Peyer's patch (tissue), 4 donors: Measurements from ENCODE around the gene FNBP1. TPM values are rescaled to one million over a fixed set of nuclear protein-coding genes. Genes with fewer than 3 reads are reported as not detected.

Experiments used
- DNase-seq, 3 donors: peaks; one replicate each; pipeline ENCODE4 v3.0.0-alpha.2; 2017 to 2019
- H3K27ac ChIP-seq, 4 donors: fragments of 200-600 bp; sonication (generic); one replicate each; pipeline ENCODE4 v1.5.1; 2016 to 2019
- H3K27me3 ChIP-seq, 2 donors: fragments of 200-600 bp; sonication (generic); one replicate each; pipeline ENCODE4 v1.5.1; 2019
- H3K36me3 ChIP-seq, 3 donors: fragments of 200-600 bp; sonication (generic); one replicate each; pipeline ENCODE4 v1.5.1; 2016 to 2019
- H3K4me1 ChIP-seq, 4 donors: fragments of 200-600 bp; sonication (generic); one replicate each; pipeline ENCODE4 v1.5.1; 2016 to 2019
- H3K4me3 ChIP-seq, 4 donors: fragments of 200-600 bp; sonication (generic); 1 replicate in 3 of 4; 2 replicates in 1 of 4; pipeline ENCODE4 v1.5.1; 2016 to 2019; ENCODE audit warnings: mild to moderate bottlenecking in 1 of 4
- H3K9me3 ChIP-seq, 4 donors: fragments of 200-600 bp; sonication (generic); one replicate each; pipeline ENCODE4 v1.5.1; 2016 to 2019; ENCODE audit warnings: mild to moderate bottlenecking in 1 of 4
- CTCF ChIP-seq, 6 experiments: fragments of 450-650 bp in 4 of 6; fragments of 200-600 bp in 2 of 6; sonication (generic) in 1 of 6; IDR thresholded peaks; one replicate each; pipeline ENCODE4 v1.5.1; 2017 to 2019; ENCODE audit warnings: antibody characterized with exemption in 6 of 6, mild to moderate bottlenecking in 3 of 6, moderate library complexity in 1 of 6
- POLR2A ChIP-seq, 2 donors: fragments of 450-650 bp; IDR thresholded peaks; one replicate each; pipeline ENCODE4 v1.5.1; 2017; ENCODE audit warnings: antibody characterized with exemption in 2 of 2, mild to moderate bottlenecking in 2 of 2, moderate library complexity in 2 of 2
- total RNA-seq, 4 donors: library from RNA; depleted of rRNA; stranded (reverse); fragments of >200 nt; gene quantifications; one replicate each; pipeline ENCODE4 v1.1.0, GENCODE V29; 2016

The FNBP1 gene
- total RNA-seq, 4 donors from 2014 or later = 9.8 to 163 (median 22.2) TPM

GRCh38 chr9:129885018-129885669 lies 157.8 kb downstream of the FNBP1 start:
- DNase-seq = peak in 2 of 3 donors; percentile 61 to 80
- peaks cover 8 to 42% (median 26%) of the 10 kb centered on the region in 4 donors for H3K4me1 ChIP-seq
- TF ChIP-seq CTCF (IDR thresholded peaks at IDR 0.05) (peak in 5 of 6 experiments; percentile 25 to 49 (median 27)), POLR2A (IDR thresholded peaks at IDR 0.05) (no peak)

GRCh38 chr9:129884220-129885017 lies 158.6 kb downstream of the FNBP1 start:
- H3K27ac ChIP-seq = peak overlapping the region; percentile 79 to 91 (median 84)
- peak; percentile 94 to 98 (median 96) for DNase-seq
- TF ChIP-seq POLR2A (IDR thresholded peaks at IDR 0.05) = peak in 1 of 2 donors; percentile 48
- TF ChIP-seq CTCF (IDR thresholded peaks at IDR 0.05) = no peak
- peaks cover 8 to 36% (median 22%) of the 10 kb centered on the region in 4 donors for H3K4me1 ChIP-seq
- H3K4me3 ChIP-seq = peak overlapping the region; percentile 36 to 53 (median 41)
- H3K27me3 ChIP-seq = no peaks in the 10 kb centered on the region
- H3K36me3 ChIP-seq = peaks cover 0 to 19% (median 0%) of the 10 kb centered on the region in 3 donors
- H3K9me3 ChIP-seq = no peaks in the 10 kb centered on the region

More at GRCh38 chr9:129885018-129885669, 157.8 kb downstream of the FNBP1 start:
- H3K27me3 ChIP-seq = no peaks in the 10 kb centered on the region
- H3K27ac ChIP-seq = peak overlapping the region; percentile 79 to 91 (median 84)
- peaks cover 0 to 16% (median 0%) of the 10 kb centered on the region in 3 donors for H3K36me3 ChIP-seq
- H3K9me3 ChIP-seq = no peaks in the 10 kb centered on the region
- peak overlapping the region; percentile 36 to 53 (median 41) for H3K4me3 ChIP-seq

GRCh38 chr9:129881547-129882324 lies 161.3 kb downstream of the FNBP1 start:
- no peak for DNase-seq
- TF ChIP-seq CTCF (IDR thresholded peaks at IDR 0.05) = no peak
- TF ChIP-seq POLR2A (IDR thresholded peaks at IDR 0.05) = no peak
- no peaks in the 10 kb centered on the region for H3K27me3 ChIP-seq

GRCh38 chr9:129880654-129881546 lies 162.1 kb downstream of the FNBP1 start:
- TF ChIP-seq POLR2A (IDR thresholded peaks at IDR 0.05) (no peak), CTCF (IDR thresholded peaks at IDR 0.05) (no peak)

More at GRCh38 chr9:129881547-129882324, 161.3 kb downstream of the FNBP1 start:
- Histone ChIP-seq H3K36me3 (peaks cover 0 to 24% (median 0%) of the 10 kb centered on the region in 3 donors), H3K4me3 (no peak overlapping the region), H3K4me1 (peaks cover 8 to 32% (median 15%) of the 10 kb centered on the region in 4 donors), H3K27ac (peak overlapping the region in 1 of 4 donors; percentile 58), H3K9me3 (no peaks in the 10 kb centered on the region)

More at GRCh38 chr9:129880654-129881546, 162.1 kb downstream of the FNBP1 start:
- Histone ChIP-seq H3K4me3 (no peak overlapping the region), H3K4me1 (peaks cover 8 to 24% (median 11%) of the 10 kb centered on the region in 4 donors), H3K27ac (peak overlapping the region in 1 of 4 donors; percentile 58), H3K36me3 (peaks cover 0 to 32% (median 0%) of the 10 kb centered on the region in 3 donors), H3K9me3 (no peaks in the 10 kb centered on the region), H3K27me3 (no peaks in the 10 kb centered on the region)
- no peak for DNase-seq
